HG03064 (cell line): ENCODE results near the gene LORICRIN.

Experiments
- ATAC-seq: cut with Tn5 transposase; IDR thresholded peaks from one replicate; pipeline ENCODE4 v1.9.1; 2021; ENCODE audit warnings: low read depth; ENCODE audit not compliant: unreplicated experiment

The LORICRIN gene

DNA sequence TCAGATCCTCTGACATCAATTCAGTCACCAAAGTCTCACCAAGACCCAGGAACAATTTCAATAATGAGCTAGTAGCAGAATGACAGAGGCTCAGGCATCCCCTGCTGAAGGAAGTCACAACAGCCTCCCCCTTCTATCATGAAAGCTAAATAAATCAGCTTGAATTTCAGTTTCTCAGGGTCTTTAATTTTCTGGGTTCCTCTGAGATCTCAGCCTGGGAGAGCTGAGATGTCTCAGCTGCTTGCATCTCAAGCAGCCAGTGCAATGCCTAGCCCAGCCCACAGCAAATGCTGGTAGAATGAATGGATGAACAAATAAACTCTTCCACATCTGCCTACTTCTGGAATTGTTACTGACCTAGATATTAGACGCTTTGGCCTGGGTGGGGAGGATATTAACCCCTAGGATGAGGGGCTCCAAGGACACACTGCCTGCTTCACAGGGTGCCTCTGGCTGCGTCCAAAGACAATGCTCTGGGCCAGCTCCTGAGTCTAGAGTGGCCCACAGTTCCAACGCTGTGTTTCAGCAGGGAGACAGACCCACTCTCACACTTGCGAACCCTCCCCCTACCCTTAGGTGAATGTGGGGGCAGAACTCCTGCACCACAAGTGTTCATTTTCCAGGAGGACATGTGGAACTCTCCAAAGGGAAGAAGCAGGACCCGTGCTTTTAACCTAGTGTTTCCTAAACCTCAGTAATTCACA, 11.2 kb upstream of the LORICRIN start:
- ATAC-seq = no peak

DNA sequence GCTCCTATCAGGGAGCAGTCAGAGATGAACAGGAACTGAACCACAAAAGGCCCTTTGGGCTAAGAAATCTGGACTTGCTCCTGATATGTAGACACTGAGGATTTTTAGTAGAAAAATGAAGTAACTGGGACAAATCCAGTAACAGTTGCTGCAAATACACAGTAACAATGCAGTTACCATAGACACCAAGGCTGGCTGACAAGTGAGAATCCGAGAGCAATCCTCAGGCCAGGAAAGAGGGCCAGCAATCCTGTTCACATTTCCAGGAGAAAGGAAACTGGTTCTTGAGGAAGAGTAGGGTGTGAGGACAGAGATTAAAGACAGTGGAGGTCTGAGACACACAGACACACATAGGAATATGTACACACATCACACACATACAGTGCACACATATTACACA, 9.3 kb upstream of the LORICRIN start:
- no peak for ATAC-seq

DNA sequence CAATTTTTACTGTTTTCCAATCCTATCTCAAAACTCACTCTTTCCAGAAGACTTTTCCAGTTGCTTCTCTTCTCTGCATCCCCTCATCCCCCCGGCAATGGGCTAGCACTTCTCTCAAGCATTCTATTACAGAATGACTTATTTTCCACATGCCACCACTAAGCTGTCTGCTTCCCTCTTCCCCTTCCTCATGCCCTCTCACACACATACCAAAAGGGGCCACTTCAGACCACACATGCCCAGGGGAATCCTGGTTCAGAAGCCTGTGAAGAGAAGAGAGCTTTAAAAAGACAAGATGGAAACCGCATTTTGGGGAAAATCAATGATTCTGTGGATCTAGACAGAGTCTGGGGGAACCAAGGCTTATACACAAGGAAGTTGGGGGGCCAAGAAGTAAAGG, 8.4 kb upstream of the LORICRIN start:
- ATAC-seq = no peak

DNA sequence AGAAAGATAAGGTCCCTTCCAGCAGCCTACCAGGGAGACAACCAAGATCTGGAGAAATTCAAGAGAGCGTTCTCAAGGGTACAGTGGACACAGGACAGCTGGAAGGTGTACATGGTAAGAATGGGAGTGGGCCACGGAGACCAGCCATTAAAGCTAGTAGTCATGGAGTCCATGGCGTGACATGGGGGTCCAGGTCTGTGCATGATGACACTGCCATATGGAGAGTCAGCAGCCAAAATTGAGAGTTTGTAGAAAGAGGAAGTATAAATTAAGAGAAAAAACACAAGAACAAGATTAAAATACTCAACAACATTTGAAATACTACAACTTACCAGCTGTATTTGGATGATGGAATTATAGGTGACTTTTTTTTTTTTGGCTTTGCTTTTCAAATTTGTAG, 7.9 kb upstream of the LORICRIN start:
- no peak for ATAC-seq

DNA sequence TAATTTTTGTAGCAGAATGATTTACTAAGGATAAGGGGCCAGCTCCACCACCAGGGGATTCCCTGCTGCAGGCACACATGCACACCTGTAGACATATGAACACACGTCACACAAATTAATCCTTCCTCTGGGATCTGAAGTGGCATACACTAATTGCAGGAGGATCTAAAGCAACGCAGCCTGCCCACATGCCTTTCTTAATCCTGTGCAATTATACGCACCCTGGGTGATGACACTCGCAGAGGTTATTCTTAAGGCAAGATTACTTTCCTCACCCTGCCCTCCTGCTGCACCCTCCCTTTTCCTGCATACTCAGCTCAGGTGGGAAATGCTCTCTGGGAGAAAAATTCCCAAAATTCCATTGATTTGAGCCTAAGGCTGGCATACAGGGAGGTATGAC, 7.5 kb upstream of the LORICRIN start:
- no peak for ATAC-seq

DNA sequence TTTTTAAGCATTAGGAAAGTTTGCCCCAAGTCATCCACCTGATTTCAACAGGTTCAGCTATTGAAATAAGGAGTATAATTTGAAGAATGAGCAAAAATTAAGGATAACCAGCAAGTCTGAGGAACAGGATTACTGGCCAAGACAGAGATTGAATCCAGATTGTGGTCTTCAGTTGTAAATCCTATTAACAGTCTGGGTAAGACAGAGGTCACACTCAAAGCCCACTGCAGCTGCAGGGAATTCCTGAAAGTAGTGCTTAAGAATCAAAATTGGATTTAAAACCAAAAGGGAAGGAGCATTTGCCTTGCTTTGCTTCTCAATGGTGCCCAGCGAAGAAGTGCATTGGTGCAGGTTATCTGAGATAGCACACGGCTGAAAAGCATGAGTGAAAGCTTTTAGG, 6.4 kb upstream of the LORICRIN start:
- no peak for ATAC-seq

DNA sequence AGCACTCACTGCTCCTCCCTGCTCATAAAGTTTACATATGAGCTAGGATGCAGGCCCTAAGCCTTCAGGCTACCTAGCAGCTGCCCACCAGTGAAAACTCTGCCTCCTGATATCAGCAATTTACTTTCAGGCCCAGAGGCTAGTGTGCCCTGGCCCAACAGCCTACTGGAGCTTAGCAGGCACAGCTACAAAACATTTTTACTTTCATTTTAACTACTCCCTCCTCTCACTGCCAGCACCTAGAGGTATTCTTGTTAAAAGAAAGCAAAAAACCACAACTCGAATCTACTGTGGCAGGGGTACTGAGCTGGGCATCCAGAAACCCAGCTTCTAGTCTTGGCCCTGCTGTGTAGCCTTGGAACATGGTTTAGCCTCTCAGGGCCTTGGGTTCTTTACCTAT, 5.8 kb upstream of the LORICRIN start:
- ATAC-seq = no peak

DNA sequence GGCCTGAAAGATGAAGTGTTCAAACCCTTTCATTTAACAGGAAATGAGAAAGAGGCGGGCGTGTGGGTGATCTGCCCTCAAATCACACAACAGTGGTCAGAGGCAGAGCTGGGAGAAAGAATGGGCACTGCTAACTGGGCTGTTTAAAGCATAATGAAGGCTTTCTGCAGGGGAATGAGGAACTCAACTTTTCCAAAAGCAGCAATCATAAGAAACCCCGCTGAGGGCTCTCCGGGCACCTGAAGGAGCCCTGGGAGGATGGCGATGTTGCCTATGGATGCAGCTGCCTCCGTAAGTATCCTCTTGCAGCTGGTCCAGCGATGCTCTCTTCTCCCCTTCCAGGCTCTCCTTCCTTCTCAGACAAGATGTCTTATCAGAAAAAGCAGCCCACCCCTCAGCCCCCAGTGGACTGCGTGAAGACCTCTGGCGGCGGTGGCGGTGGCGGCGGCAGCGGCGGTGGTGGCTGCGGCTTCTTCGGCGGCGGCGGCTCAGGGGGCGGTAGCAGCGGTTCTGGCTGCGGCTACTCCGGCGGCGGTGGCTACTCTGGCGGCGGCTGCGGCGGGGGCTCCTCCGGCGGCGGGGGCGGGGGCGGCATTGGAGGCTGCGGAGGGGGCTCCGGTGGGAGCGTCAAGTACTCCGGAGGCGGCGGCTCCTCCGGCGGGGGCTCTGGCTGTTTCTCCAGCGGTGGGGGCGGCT, 1.2 kb downstream of the LORICRIN start:
- no peak for ATAC-seq

DNA sequence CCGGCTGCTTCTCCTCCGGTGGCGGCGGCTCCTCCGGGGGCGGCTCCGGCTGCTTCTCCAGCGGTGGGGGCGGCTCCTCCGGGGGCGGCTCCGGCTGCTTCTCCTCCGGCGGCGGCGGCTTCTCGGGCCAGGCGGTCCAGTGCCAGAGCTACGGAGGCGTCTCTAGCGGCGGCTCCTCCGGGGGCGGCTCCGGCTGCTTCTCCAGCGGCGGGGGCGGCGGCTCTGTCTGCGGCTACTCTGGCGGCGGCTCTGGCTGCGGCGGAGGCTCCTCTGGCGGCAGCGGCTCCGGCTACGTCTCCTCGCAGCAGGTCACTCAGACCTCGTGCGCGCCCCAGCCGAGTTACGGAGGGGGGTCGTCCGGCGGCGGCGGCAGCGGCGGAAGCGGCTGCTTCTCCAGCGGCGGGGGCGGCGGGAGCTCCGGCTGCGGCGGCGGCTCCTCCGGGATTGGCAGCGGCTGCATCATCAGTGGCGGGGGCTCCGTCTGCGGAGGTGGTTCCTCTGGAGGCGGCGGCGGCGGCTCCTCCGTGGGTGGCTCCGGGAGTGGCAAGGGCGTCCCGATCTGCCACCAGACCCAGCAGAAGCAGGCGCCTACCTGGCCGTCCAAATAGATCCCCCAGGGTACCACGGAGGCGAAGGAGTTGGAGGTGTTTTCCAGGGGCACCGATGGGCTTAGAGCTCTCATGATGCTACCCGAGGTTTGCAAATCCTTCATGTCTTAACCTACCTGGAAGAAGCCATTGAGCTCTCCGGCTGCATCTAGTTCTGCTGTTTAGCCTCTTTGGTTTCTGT, 2.0 kb downstream of the LORICRIN start:
- ATAC-seq = no peak

DNA sequence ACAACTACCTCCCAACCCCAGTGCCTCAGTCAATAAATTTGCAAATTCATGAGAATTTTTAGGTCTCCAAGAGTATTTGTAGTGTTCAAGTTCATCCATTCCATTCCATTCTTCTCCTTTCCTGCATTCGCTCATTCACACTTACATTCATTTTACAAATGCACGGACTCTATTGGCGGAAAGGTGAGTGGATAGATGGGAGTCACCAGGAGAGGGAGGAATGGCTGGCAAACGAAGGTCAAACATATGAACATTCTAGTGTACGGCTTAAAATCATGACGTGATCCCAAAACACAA, 2.5 kb downstream of the LORICRIN start:
- no peak for ATAC-seq

DNA sequence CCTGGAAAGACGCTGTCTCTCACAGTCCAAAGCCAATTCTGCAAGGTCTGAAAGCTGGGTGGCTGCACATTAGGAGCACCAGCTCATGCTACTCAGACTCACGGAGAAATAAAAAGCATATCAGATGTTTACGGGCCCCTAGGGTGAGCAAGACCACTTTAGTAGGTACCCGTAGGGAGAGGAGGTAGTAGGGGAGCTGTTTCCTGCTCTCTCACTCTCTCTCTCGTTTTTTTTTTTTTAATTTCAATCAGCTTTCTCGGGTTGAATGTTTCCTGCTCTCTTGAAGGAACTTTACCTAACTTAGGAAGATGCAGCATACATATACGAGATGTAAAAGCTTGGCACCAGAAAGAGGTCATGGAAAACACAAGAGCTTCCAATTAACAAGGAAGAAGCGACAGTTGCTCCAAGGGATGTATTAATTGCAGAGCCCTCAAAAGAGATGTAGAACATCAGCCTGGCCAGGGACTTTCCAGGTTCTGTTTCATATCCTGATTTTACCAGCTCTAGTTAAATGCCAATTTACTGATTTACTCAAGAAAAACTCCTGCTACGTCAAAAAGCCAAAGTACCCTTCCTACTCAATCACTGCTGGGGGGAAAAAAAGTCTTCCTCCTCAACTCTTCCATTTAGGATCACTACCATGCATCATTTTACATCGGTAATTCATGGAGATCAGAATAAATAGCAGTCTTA, 3.1 kb downstream of the LORICRIN start:
- no peak for ATAC-seq

DNA sequence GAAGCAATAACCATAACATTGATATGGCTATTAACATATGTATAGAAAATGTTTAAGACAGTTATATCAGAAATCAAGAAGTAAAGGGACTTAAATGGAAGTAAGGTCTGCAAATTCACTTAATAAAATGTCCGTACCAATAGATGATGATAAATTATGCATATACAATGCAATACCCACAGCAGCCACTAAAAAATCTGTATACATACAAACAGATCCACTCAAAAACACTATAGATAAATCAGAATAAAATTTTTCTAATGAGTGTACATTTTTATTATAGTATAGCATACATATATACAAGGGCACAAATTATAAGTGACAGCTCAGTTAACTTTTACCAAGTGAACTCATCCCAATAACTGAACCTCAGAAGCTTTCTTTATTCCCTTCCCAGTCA, 6.0 kb downstream of the LORICRIN start:
- ATAC-seq = no peak

DNA sequence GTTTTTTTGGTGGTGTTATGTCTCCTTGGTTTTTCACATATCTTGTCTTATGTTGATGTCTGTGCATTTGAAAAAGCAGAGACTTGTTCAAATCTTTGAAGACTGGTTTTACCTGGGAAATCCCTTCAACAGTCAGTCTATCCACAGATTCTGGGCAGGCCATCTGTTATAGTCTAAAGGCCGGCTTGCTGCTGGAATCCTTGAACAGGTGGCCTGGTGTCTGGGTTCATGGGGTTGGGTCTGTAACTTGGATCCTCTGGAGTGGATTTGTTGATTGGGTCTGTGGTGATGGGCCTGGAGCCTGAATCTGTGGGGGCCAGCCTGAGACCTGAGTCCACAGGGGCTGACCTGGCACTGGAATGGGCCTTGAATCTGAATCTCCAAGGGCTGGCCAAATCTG, 12.2 kb downstream of the LORICRIN start:
- ATAC-seq = no peak

DNA sequence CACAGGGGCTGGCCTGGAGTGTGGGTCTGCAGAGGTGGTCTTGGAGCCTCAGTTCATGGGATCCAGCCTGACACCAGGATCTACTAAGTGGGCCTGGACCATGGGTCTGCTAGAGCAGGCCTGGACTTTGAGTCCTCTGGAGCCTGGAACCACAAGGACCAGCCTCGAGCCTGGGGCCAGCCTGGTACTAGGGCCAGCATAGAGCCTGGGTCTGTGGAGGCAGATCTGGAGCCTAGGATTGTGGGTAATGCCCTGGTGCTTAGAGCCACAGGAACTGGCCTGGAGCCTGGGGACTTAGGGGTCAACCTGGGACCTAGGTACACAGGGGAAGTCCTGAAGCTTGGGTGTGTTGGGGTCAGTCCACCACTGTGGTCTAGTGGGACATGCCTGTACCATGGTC, 12.7 kb downstream of the LORICRIN start:
- no peak for ATAC-seq

DNA sequence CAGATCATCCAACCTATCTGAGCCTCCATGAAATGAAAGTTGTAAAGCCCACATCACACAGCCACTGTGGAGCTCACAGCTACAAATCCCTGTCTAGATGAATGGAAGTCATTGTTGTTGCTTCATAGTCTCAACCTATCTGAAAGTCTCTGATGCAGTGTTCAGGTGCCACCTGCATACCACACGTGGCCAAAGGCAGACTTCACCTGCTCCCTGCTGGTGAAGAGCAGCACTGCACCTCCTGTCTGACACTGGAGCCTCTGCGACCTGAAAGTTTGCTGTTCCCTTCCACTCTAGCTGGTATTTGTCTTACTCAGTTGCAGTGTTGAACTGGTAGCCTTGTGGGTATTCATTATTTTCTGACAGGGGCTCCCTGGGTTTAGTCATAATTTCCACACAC, 18.4 kb downstream of the LORICRIN start:
- ATAC-seq = no peak

DNA sequence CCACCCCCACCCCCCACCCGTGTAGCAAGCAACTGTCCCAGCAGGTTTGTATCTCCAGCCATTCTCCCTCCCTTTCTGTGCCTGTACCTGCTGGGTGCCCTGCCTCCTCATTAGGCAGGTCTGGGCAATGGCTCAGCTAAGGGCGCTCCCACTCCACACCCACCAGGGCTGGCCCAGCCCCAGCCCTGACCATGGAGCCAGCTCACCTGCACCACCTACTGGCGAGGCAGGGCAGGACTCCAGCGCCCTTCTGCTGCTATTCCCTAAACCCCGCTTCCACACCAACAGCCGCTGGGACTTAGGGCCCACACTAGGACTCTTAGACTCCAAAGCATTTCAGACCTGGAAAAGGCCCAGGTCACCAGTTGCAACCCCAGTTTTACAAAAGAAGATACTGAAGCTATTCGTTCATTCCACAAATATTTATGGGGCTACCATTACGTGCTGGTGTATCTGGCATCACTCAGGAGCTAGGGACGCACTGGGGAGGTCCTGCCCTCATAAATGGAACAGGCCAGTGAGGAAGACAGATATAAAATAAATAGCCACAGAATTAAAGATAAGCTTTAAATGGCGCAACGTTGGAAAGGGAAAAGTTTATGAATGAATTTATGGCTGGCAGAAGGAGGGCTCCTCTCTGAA, 29.3 kb downstream of the LORICRIN start:
- no peak for ATAC-seq

DNA sequence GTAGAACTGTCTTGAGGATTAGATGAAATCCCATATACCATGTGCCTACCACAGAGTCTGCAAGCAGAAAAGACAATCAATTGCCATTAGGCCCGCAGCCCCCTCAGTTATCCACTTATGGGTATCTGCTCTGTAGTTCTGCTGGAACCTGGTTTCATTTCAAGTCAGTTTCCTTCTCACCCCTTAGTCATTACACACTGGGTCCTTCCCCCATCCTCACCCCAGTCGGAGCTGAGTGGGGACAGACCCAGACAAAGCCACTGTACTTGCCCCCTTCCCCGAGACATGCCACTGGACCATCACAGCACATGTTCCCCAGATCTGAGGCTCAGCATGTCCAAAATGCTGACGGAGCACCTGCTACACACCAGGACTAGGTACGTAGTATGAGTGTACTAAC, 32.0 kb downstream of the LORICRIN start:
- no peak for ATAC-seq

DNA sequence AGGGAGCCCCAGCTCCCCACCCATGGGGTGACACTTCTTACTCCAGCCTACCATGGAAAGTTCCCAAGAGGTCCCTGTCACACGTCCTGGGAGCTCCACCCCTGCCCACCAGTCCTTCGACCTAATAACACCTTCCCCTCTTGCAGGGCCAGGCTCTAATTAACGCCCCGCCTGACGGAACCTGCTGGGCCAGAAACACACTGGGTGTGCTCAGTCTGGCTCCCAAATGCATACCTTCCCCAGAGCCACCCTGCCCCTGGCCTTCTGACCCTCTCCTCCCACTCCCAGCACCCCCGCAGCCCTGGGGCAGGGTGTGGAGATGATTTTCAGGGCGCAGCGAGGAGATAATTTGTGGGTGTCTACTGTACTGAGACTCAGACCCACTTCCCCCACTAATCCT, 32.7 kb downstream of the LORICRIN start:
- no peak for ATAC-seq

DNA sequence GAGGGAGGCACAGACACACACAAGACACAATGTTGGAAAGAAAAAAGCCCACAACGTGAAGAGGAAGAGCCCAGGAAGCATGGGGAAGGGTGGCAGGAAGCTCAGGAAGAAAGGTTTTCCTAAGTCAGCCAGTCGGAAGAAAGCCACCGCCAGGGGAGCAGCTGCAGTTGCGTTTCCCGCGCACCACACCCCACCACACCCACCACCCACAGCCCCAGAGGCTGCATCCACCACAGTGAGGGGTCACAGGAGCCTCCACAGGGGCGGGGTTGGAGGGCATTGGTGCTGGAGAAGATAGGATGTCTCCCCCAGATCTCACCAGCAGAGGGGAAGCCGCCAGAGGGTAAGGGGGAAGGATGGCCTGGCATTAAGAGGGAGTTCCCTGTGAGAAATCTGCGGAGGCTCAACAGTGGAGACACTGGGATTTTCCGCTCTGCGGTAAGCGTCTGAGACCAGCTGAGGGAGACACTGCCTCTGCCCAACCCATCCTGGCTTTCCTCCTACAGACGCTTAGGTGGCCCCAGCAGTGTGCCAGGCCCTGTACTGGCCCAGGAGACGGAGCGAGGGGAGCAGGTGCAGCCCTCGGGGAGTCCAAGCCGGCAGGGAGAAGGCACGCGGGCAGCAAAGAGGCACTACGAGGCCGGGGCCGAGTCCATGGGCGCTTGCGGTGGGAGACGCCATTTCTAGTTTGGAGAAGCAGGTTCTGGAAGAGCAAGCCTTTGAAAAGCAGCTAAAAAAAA, 33.4 kb downstream of the LORICRIN start:
- no peak for ATAC-seq

DNA sequence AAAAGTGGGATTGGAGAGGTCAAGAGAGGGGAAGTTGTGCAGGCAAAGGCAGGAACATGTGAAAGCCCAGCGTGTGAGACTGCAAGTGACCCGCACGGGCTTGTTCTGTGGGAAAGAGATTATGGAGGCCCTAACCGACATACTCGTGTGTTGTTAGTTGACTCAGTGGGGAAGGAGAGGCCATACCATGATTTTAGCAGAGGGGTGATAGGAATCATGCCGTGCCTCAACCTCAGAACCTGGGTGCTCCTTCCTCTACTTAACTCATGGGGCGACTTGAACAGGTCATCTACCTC, 33.9 kb downstream of the LORICRIN start:
- ATAC-seq = no peak
